ENCODE results near the gene KRT27. TPM values are rescaled to one million over a fixed set of nuclear protein-coding genes. Genes with fewer than 3 reads are reported as not detected.

KRT27 gene
- total and polyA plus RNA-seq, 9 of the 15 experiments (the other 6 are each of a cell fraction or from before 2014, with no cell fraction given) = 0.10 TPM; not detected in 8

- TF ChIP-seq ZNF407 (IDR thresholded peaks at IDR 0.05; ENCODE audit: low read depth) (no peak), ZSCAN32 (CRISPR knock-in tag; IDR thresholded peaks at IDR 0.05) (no peak), NKRF (IDR thresholded peaks at IDR 0.05; ENCODE audit: borderline replicate concordance) (no peak), SNAPC5 (CRISPR knock-in tag; IDR thresholded peaks at IDR 0.05) (no peak), HES1 (IDR thresholded peaks at IDR 0.05; ENCODE audit: low read depth) (no peak), RB1 (IDR thresholded peaks at IDR 0.05; ENCODE audit: low read depth) (no peak), ARID3A (IDR thresholded peaks at IDR 0.05; ENCODE audit: borderline replicate concordance, low read depth, low read length) (no peak), ARHGAP35 (IDR thresholded peaks at IDR 0.05; ENCODE audit: partially characterized antibody) (no peak), PRDM10 (IDR thresholded peaks at IDR 0.05; ENCODE audit: partially characterized antibody) (no peak), ZC3H8 (IDR thresholded peaks at IDR 0.05) (no peak), ZEB2 (IDR thresholded peaks at IDR 0.05) (no peak)
Measured at GRCh38 chr17:40818343-40818732, 36.0 kb upstream of the KRT27 start (continued).

All from K562 (cell line).